HUES6 (cell line): ENCODE results near the gene SUSD6.

ENCODE experiments used
- H3K27ac ChIP-seq: 2 replicates; pipeline ENCODE4 v1.7.0; 2013; ENCODE audit warnings: low read depth, mild to moderate bottlenecking, low read length, inconsistent platforms
- H3K27me3 ChIP-seq: 2 replicates; pipeline ENCODE4 v1.6.1; 2013; ENCODE audit warnings: low read length; ENCODE audit not compliant: control insufficient read depth, insufficient read depth
- H3K36me3 ChIP-seq: 2 replicates; pipeline ENCODE4 v1.6.1; 2013; ENCODE audit warnings: low read length; ENCODE audit not compliant: control insufficient read depth, insufficient read depth
- H3K4me1 ChIP-seq: 2 replicates; pipeline ENCODE4 v1.6.1; 2013; ENCODE audit warnings: low read length; ENCODE audit not compliant: control insufficient read depth, insufficient read depth
- H3K4me3 ChIP-seq: 2 replicates; pipeline ENCODE4 v1.5.1; 2013; ENCODE audit warnings: low read depth, low read length
- H3K9ac ChIP-seq: one replicate; pipeline ENCODE4 v1.6.1; 2013; ENCODE audit warnings: mild to moderate bottlenecking, low read length
- H3K9me3 ChIP-seq: 2 replicates; pipeline ENCODE4 v1.6.1; 2013; ENCODE audit warnings: low read depth, low read length; ENCODE audit not compliant: control insufficient read depth, insufficient read depth

Gene SUSD6

GRCh38 chr14:69625299-69626131 is 14.1 kb downstream of the SUSD6 start:
- peaks cover 14% of the 10 kb centered on the region for H3K4me1 ChIP-seq
- no peak overlapping the region for H3K9ac ChIP-seq
- no peak overlapping the region for H3K4me3 ChIP-seq

GRCh38 chr14:69626132-69626500 is 14.7 kb downstream of the SUSD6 start:
- Histone ChIP-seq H3K36me3 (no peaks in the 10 kb centered on the region), H3K27ac (no peak overlapping the region), H3K9me3 (no peaks in the 10 kb centered on the region), H3K4me1 (peaks cover 14% of the 10 kb centered on the region), H3K9ac (no peak overlapping the region), H3K4me3 (no peak overlapping the region), H3K27me3 (no peaks in the 10 kb centered on the region)

More at GRCh38 chr14:69625299-69626131, 14.1 kb downstream of the SUSD6 start:
- no peaks in the 10 kb centered on the region for H3K9me3 ChIP-seq
- H3K36me3 ChIP-seq = no peaks in the 10 kb centered on the region
- H3K27me3 ChIP-seq = no peaks in the 10 kb centered on the region
- H3K27ac ChIP-seq = no peak overlapping the region

GRCh38 chr14:69629225-69630127 is 18.1 kb downstream of the SUSD6 start:
- Histone ChIP-seq H3K4me3 (no peak overlapping the region), H3K9ac (no peak overlapping the region), H3K27me3 (no peaks in the 10 kb centered on the region), H3K4me1 (peaks cover 40% of the 10 kb centered on the region), H3K27ac (no peak overlapping the region), H3K36me3 (no peaks in the 10 kb centered on the region), H3K9me3 (no peaks in the 10 kb centered on the region)

DNA sequence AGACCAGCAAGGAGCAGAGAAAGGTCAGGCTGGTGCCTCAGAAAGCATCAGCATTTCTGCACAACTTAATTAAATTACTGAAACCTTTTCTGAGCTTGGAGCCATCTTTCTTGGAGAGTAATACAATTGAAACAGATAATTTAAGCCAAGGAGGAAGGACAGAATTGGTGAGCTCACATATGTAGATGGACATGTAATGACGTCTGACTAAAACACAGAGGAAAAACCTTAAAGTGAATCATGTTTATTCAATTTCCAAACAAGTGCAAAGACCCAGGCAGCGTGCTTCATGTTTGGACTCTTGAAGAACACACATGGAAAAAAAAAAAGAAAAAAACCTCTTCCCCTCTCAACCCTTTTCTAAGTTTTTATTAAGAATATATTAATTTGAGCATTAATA is 19.0 kb downstream of the SUSD6 start:
- Histone ChIP-seq H3K4me1 (peaks cover 36% of the 10 kb centered on the region), H3K9ac (no peak overlapping the region), H3K27me3 (no peaks in the 10 kb centered on the region), H3K27ac (no peak overlapping the region), H3K36me3 (no peaks in the 10 kb centered on the region), H3K4me3 (no peak overlapping the region), H3K9me3 (no peaks in the 10 kb centered on the region)

DNA sequence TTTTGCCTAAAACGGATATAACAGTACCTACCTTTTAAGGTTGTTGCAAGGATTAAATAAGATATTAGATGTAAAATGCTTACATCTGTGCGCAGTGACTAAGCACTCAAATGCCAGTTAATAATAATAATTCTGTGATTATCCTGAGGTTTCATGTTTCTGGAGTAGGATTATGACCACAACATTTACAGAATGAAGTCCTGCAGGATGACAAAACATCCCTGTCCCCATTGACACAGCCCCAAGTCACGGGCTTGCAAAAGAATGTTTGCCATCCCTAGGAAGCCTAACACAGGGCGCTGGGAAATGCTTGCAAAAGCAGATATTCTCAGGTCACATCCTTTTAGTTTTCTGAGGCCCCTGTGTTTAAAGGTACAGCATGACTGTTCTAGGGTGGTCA is 20.1 kb downstream of the SUSD6 start:
- Histone ChIP-seq H3K36me3 (no peaks in the 10 kb centered on the region), H3K9ac (no peak overlapping the region), H3K9me3 (no peaks in the 10 kb centered on the region), H3K27ac (no peak overlapping the region), H3K4me3 (no peak overlapping the region), H3K4me1 (peaks cover 37% of the 10 kb centered on the region), H3K27me3 (no peaks in the 10 kb centered on the region)

DNA sequence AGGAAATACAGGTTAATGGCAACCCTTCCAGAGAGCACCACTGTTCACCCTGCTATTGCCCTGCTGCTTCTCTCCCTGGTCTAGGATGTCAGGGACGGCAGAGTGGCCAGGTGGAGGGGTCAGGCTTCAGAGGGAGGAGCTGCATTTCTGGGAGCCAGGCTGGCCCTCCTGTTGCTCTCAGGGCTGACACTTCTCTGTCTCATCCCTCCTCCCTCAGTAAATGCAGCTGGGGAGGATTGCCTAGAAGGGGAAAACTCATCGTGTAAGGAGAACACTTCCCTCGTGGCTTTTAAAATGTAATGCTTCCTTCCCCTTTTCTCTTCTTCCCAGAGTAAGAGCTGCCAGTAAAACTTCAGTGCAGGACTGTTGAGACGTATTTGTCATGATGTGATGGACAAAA is 20.8 kb downstream of the SUSD6 start:
- Histone ChIP-seq H3K27me3 (no peaks in the 10 kb centered on the region), H3K9ac (no peak overlapping the region), H3K4me3 (no peak overlapping the region), H3K36me3 (no peaks in the 10 kb centered on the region), H3K27ac (no peak overlapping the region), H3K9me3 (no peaks in the 10 kb centered on the region), H3K4me1 (peaks cover 40% of the 10 kb centered on the region)

- Histone ChIP-seq H3K27ac (no peak overlapping the region), H3K4me1 (peaks cover 45% of the 10 kb centered on the region), H3K9me3 (no peaks in the 10 kb centered on the region), H3K27me3 (no peaks in the 10 kb centered on the region), H3K9ac (no peak overlapping the region), H3K36me3 (no peaks in the 10 kb centered on the region), H3K4me3 (no peak overlapping the region)
Observed at GRCh38 chr14:69632593-69633151, 21.3 kb downstream of the SUSD6 start.

- no peak overlapping the region for H3K27ac ChIP-seq
- H3K27me3 ChIP-seq = no peaks in the 10 kb centered on the region
- no peaks in the 10 kb centered on the region for H3K9me3 ChIP-seq
- no peak overlapping the region for H3K9ac ChIP-seq
- no peak overlapping the region for H3K4me3 ChIP-seq
- peaks cover 51% of the 10 kb centered on the region for H3K4me1 ChIP-seq
- no peaks in the 10 kb centered on the region for H3K36me3 ChIP-seq
Observed at GRCh38 chr14:69633238-69633637, 21.8 kb downstream of the SUSD6 start.

- Histone ChIP-seq H3K27me3 (no peaks in the 10 kb centered on the region), H3K4me1 (peaks cover 52% of the 10 kb centered on the region), H3K27ac (no peak overlapping the region), H3K9me3 (peaks cover 8% of the 10 kb centered on the region), H3K4me3 (no peak overlapping the region), H3K9ac (no peak overlapping the region), H3K36me3 (no peaks in the 10 kb centered on the region)
Observed at GRCh38 chr14:69635981-69636639, 24.7 kb downstream of the SUSD6 start.

GRCh38 chr14:69636718-69637480 is 25.5 kb downstream of the SUSD6 start:
- Histone ChIP-seq H3K9me3 (peaks cover 10% of the 10 kb centered on the region), H3K4me1 (peaks cover 47% of the 10 kb centered on the region), H3K4me3 (no peak overlapping the region), H3K36me3 (no peaks in the 10 kb centered on the region), H3K9ac (no peak overlapping the region), H3K27ac (no peak overlapping the region), H3K27me3 (no peaks in the 10 kb centered on the region)
